ENCODE results near the gene CCDC190. TPM values are rescaled to one million over a fixed set of nuclear protein-coding genes. Genes with fewer than 3 reads are reported as not detected.

Gene CCDC190
- total RNA-seq, 2 donors from 2014 or later = not detected

DNA sequence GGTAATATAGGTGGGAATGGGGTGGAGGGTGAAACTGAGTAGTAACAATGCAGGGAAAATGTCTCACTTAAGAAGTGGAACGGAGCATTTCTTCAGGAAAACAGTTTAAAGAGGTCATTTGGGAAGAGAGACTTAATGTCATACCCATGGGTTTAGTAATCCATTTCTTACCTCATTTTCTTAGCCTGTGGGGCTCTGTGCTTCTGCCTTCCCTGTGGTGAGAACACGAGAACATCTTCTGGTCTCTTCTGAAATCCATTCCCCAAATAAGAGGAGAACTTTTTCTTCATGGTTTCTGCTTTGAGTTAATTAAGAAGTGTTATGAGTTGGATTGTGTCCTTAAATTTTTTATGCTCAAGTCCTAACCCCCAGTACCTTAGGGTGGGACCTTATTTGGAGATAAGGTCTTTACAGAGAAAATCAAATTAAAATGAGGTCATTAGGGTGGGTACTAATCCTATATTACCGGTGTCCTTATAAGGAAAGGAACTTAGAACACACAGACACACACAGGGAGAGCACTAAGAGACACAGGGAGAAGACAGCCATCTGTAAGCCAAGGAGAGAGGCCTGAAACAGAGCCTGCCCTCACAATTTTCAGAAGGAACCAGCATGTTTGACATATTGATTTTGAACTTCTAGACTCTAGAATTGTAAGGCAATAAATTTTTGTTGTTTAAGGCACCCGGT lies 5.4 kb downstream of the CCDC190 start:
- 96 to 100% methylated on average over 1 to 4 of the region's 4 CpGs for WGBS, 2 experiments (ENCODE audit: insufficient coverage in 1 of 2, insufficient read length in 1 of 2)
- Mint-ChIP-seq H3K9me3 (no peaks in the 10 kb centered on the region), H3K4me1 (peaks cover 9% of the 10 kb centered on the region), H3K27ac (no peak overlapping the region), H3K36me3 (ENCODE audit: low read depth) (no peaks in the 10 kb centered on the region), H3K27me3 (ENCODE audit: insufficient read depth) (no peaks in the 10 kb centered on the region), H3K4me3 (no peak overlapping the region)
- DNase-seq = no peak
- H3K27me3 ChIP-seq (ENCODE audit: control insufficient read depth, insufficient read depth, low read length, poor library complexity, severe bottlenecking) = no peaks in the 10 kb centered on the region
- no peaks in the 10 kb centered on the region for H3K4me1 ChIP-seq (ENCODE audit: control insufficient read depth, insufficient read depth, low read length)
- TF ChIP-seq, protein P1, sequence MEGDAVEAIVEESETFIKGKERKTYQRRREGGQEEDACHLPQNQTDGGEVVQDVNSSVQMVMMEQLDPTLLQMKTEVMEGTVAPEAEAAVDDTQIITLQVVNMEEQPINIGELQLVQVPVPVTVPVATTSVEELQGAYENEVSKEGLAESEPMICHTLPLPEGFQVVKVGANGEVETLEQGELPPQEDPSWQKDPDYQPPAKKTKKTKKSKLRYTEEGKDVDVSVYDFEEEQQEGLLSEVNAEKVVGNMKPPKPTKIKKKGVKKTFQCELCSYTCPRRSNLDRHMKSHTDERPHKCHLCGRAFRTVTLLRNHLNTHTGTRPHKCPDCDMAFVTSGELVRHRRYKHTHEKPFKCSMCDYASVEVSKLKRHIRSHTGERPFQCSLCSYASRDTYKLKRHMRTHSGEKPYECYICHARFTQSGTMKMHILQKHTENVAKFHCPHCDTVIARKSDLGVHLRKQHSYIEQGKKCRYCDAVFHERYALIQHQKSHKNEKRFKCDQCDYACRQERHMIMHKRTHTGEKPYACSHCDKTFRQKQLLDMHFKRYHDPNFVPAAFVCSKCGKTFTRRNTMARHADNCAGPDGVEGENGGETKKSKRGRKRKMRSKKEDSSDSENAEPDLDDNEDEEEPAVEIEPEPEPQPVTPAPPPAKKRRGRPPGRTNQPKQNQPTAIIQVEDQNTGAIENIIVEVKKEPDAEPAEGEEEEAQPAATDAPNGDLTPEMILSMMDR (conservative IDR thresholded peaks at IDR 0.05) = no peak
- no peaks in the 10 kb centered on the region for H3K9me3 ChIP-seq (ENCODE audit: control insufficient read depth, low read length)
- no peak overlapping the region for H3K9ac ChIP-seq (ENCODE audit: extremely low read depth, low read length, poor library complexity, severe bottlenecking)
- H3K4me3 ChIP-seq (ENCODE audit: low read length) = no peak overlapping the region
- no peaks in the 10 kb centered on the region for H3K36me3 ChIP-seq (ENCODE audit: control insufficient read depth, insufficient read depth, low read length)
- H3K27ac ChIP-seq (ENCODE audit: low read depth, low read length) = no peak overlapping the region

DNA sequence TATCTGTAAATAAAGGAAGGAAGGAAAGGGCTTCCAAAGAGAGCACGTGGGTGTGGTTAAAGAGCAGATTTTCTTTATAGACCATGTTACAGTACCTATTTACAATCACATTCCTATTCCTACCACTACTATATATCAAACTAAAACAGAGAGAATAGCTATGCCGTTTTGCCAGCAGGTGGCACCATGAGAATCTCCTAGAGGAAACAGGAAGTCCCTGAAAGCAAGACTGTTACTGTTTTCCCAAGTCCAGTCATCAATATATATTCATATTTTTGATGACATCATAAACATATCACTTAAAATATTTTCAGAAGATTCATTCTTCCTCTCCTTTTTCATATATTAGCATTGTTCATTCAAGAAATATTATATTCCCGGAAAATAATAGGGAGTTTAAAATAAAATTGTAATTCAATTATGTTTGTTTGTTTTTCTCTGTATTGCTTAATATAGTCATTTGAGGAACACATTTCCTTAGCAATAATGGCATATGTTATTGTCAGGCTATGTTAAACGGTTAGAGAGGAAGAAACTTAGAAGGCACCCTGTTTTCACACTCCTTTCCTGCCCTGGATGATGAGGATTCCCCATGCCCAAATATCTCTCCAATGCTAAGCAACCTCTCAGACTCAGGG lies 6.6 kb downstream of the CCDC190 start:
- Mint-ChIP-seq H3K27ac (no peak overlapping the region), H3K9me3 (no peaks in the 10 kb centered on the region), H3K4me3 (no peak overlapping the region), H3K36me3 (ENCODE audit: low read depth) (no peaks in the 10 kb centered on the region), H3K27me3 (ENCODE audit: insufficient read depth) (no peaks in the 10 kb centered on the region), H3K4me1 (peaks cover 9% of the 10 kb centered on the region)
- Histone ChIP-seq H3K27me3 (ENCODE audit: control insufficient read depth, insufficient read depth, low read length, poor library complexity, severe bottlenecking) (no peaks in the 10 kb centered on the region), H3K36me3 (ENCODE audit: control insufficient read depth, insufficient read depth, low read length) (no peaks in the 10 kb centered on the region), H3K9me3 (ENCODE audit: control insufficient read depth, low read length) (no peaks in the 10 kb centered on the region), H3K9ac (ENCODE audit: extremely low read depth, low read length, poor library complexity, severe bottlenecking) (no peak overlapping the region), H3K4me3 (ENCODE audit: low read length) (no peak overlapping the region), H3K4me1 (ENCODE audit: control insufficient read depth, insufficient read depth, low read length) (no peaks in the 10 kb centered on the region), H3K27ac (ENCODE audit: low read depth, low read length) (no peak overlapping the region)
- DNase-seq = peak; percentile 81
- TF ChIP-seq, protein P1 (conservative IDR thresholded peaks at IDR 0.05) = peak; percentile 90
- 30 to 50% methylated on average over 2 to 3 of the region's 4 CpGs for WGBS, 2 experiments (ENCODE audit: insufficient coverage in 1 of 2, insufficient read length in 1 of 2)

DNA sequence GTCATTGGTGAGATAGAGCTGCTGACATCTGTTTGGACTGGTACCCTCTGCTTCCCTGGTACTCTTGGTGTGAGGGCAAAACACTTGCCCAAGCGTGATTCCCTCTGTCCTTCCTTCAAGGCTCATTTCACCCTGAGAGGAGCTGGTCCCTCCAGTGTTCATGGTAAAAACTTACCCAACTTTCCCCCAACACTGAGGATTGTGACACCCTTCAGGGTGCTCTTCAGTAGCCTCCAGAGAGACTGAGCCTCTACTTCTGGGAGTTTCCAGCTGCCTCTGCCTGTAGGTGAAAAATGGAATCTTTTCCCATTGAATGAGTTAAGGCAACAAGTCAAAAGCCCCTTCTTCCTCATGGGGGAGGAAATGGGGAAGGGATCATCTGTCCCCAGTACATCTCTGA lies 9.6 kb downstream of the CCDC190 start:
- no peak overlapping the region for H3K9ac ChIP-seq (ENCODE audit: extremely low read depth, low read length, poor library complexity, severe bottlenecking)
- Mint-ChIP-seq H3K27ac (no peak overlapping the region), H3K36me3 (ENCODE audit: low read depth) (no peaks in the 10 kb centered on the region), H3K4me3 (no peak overlapping the region), H3K9me3 (no peaks in the 10 kb centered on the region), H3K27me3 (ENCODE audit: insufficient read depth) (no peaks in the 10 kb centered on the region), H3K4me1 (peaks cover 8% of the 10 kb centered on the region)
- 95% methylated on average over 1 of the region's 1 CpG; no CpG with 5 or more reads in 1 of the 2 experiments for WGBS, 2 experiments (ENCODE audit: insufficient coverage in 1 of 2, insufficient read length in 1 of 2)
- no peaks in the 10 kb centered on the region for H3K36me3 ChIP-seq (ENCODE audit: control insufficient read depth, insufficient read depth, low read length)
- no peak for DNase-seq
- H3K9me3 ChIP-seq (ENCODE audit: control insufficient read depth, low read length) = no peaks in the 10 kb centered on the region
- H3K27me3 ChIP-seq (ENCODE audit: control insufficient read depth, insufficient read depth, low read length, poor library complexity, severe bottlenecking) = no peaks in the 10 kb centered on the region
- no peaks in the 10 kb centered on the region for H3K4me1 ChIP-seq (ENCODE audit: control insufficient read depth, insufficient read depth, low read length)
- TF ChIP-seq, protein P1 (conservative IDR thresholded peaks at IDR 0.05) = no peak
- no peak overlapping the region for H3K27ac ChIP-seq (ENCODE audit: low read depth, low read length)
- no peak overlapping the region for H3K4me3 ChIP-seq (ENCODE audit: low read length)

Data from endodermal cell (in vitro differentiated cells).